PC-3 (cell line): ENCODE measurements around the gene PHF13. TPM values are rescaled to one million over a fixed set of nuclear protein-coding genes. Genes with fewer than 3 reads are reported as not detected.

Experiments used
- ATAC-seq: fragments of 200-7000 bp; cut with Tn5 transposase; 2 replicates; pipeline ENCODE4 v1.9.1; 2020; ENCODE audit warnings: mild to moderate bottlenecking, moderate library complexity
- BruUV-seq: library from RNA; stranded (reverse); fragments of 400-500 nt; replicated peaks from 2 replicates; lab custom pipeline; 2021; lab: Mats Ljungman, UMichigan
- CTCF ChIA-PET: fragments of 300-600 bp; sonication (Branson Sonifier 250); formaldehyde crosslinking; loops from one replicate; lab custom pipeline; 2022; ENCODE audit warnings: antibody characterized with exemption; lab: Charles Lee
- POLR2A ChIA-PET: fragments of 300-600 bp; sonication (Branson Sonifier 250); formaldehyde crosslinking; loops from one replicate; lab custom pipeline; 2022; ENCODE audit warnings: antibody characterized with exemption; ENCODE audit not compliant: unreplicated experiment; lab: Charles Lee
- DNase-seq: peaks from one replicate; pipeline ENCODE4 v3.0.0-alpha.2; 2015
- H2AFZ ChIP-seq: fragments of 300-600 bp; sonication (generic); 2 replicates; pipeline ENCODE4 v1.6.0; 2016; ENCODE audit warnings: antibody characterized with exemption, low read length
- H3F3A ChIP-seq: fragments of 300-600 bp; sonication (generic); one replicate; pipeline ENCODE4 v1.6.0; 2017; ENCODE audit warnings: antibody characterized with exemption, low read length, control low read depth, mild to moderate bottlenecking; ENCODE audit not compliant: unreplicated experiment
- H3K27ac ChIP-seq: fragments of 300-600 bp; sonication (generic); 2 replicates; pipeline ENCODE4 v1.5.1; 2016; ENCODE audit warnings: mild to moderate bottlenecking, low read length
- H3K27me3 ChIP-seq: fragments of 300-600 bp; sonication (generic); 2 replicates; pipeline ENCODE4 v1.6.1; 2016; ENCODE audit warnings: low read length, mixed read lengths
- H3K36me3 ChIP-seq: fragments of 300-600 bp; sonication (generic); 2 replicates; pipeline ENCODE4 v1.6.1; 2016; ENCODE audit warnings: low read depth, mixed run types, low read length, mixed read lengths
- H3K4me1 ChIP-seq: fragments of 300-600 bp; sonication (generic); 2 replicates; pipeline ENCODE4 v1.5.1; 2016; ENCODE audit warnings: low read length; ENCODE audit not compliant: insufficient read depth
- H3K4me2 ChIP-seq: fragments of 300-600 bp; sonication (generic); 2 replicates; pipeline ENCODE4 v1.6.0; 2016; ENCODE audit warnings: low read length
- H3K4me3 ChIP-seq: fragments of 300-600 bp; sonication (generic); 2 replicates; pipeline ENCODE4 v1.5.1; 2016; ENCODE audit warnings: mild to moderate bottlenecking, low read length, mixed read lengths
- H3K79me2 ChIP-seq: fragments of 300-600 bp; sonication (generic); 2 replicates; pipeline ENCODE4 v1.6.1; 2017; ENCODE audit warnings: low read length, mixed read lengths
- H3K9ac ChIP-seq: fragments of 300-600 bp; sonication (generic); 2 replicates; pipeline ENCODE4 v1.6.0; 2016; ENCODE audit warnings: mild to moderate bottlenecking, low read length
- H3K9me2 ChIP-seq: fragments of 300-600 bp; sonication (generic); replicated peaks from 2 replicates; pipeline ENCODE4 v1.6.1; 2016; ENCODE audit warnings: mixed run types, low read length, mixed read lengths
- H3K9me3 ChIP-seq: fragments of 300-600 bp; sonication (generic); 2 replicates; pipeline ENCODE4 v1.6.1; 2016; ENCODE audit warnings: low read length, mixed read lengths
- H4K20me1 ChIP-seq: fragments of 300-600 bp; sonication (generic); 2 replicates; pipeline ENCODE4 v1.6.1; 2016; ENCODE audit warnings: low read length, mixed read lengths
- CTCF ChIP-seq: fragments of 300-600 bp; sonication (generic); conservative IDR thresholded peaks from 2 replicates; pipeline ENCODE4 v1.5.1; 2017; ENCODE audit warnings: antibody characterized with exemption, low read depth, mild to moderate bottlenecking, low read length
- EZH2 ChIP-seq: fragments of 300-600 bp; sonication (generic); IDR thresholded peaks from one replicate; pipeline ENCODE4 v1.6.1; 2017; ENCODE audit warnings: antibody characterized with exemption, mild to moderate bottlenecking, low read length; ENCODE audit not compliant: unreplicated experiment
- EZH2phosphoT487 ChIP-seq: fragments of 300-600 bp; sonication (generic); IDR thresholded peaks from 2 replicates; pipeline ENCODE4 v1.6.1; 2018; ENCODE audit warnings: mild to moderate bottlenecking, antibody characterized with exemption, low read length, borderline replicate concordance
- intact Hi-C: fragments of 100-400 bp; cut with micrococcal nuclease; formaldehyde crosslinking; loops from 2 replicates; pipeline ENCODE4 v1.9.0; 2023
- total RNA-seq: library from RNA; depleted of rRNA; stranded (reverse); fragments of >200 nt; gene quantifications from 2 replicates; pipeline ENCODE4 v1.2.3, GENCODE V29; 2014

Gene PHF13
- total RNA-seq, 1 experiment from 2014 or later, result 13.2 TPM

GRCh38 chr1:6646499-6647148 is 33.1 kb downstream of the PHF13 start:
- H3K9me2 ChIP-seq, result no peaks in the 10 kb centered on the region
- ATAC-seq (peak; percentile 53), DNase-seq (peak; percentile 68)
- no peaks in the 10 kb centered on the region for H3F3A ChIP-seq
- no peak overlapping the region for H3K9ac ChIP-seq
- H3K36me3 ChIP-seq, result peaks cover 42% of the 10 kb centered on the region
- intact Hi-C loops, result loop anchor here (1.0 to 5.0 kb wide), 3 partner anchors 66 to 160 kb away; partner anchors contain the start of gene NOL9
- no peaks in the 10 kb centered on the region for H3K27me3 ChIP-seq
- no peak overlapping the region for H2AFZ ChIP-seq
- BruUV-seq, result TSS peak; percentile 21
- no peak overlapping the region for H3K27ac ChIP-seq
- TF ChIP-seq CTCF (peak; percentile 90), EZH2 (no peak)
- no peak overlapping the region for H3K4me3 ChIP-seq
- ChIA-PET POLR2A (interaction anchor here (0.7 kb wide), 1 partner anchor 44 kb away, joined by 12 read pairs; no protein-coding TSS in a partner anchor), CTCF (interaction anchor here (0.5 kb wide), 1 partner anchor 21 kb away, joined by 7 read pairs; no protein-coding TSS in a partner anchor)
- H3K79me2 ChIP-seq, result no peaks in the 10 kb centered on the region
- no peak overlapping the region for H3K4me2 ChIP-seq
- no peaks in the 10 kb centered on the region for H3K4me1 ChIP-seq
- H3K9me3 ChIP-seq, result no peaks in the 10 kb centered on the region
- no peaks in the 10 kb centered on the region for H4K20me1 ChIP-seq

GRCh38 chr1:6648556-6648955 is 35.0 kb downstream of the PHF13 start:
- Histone ChIP-seq H3K79me2 (no peaks in the 10 kb centered on the region), H3K9me2 (no peaks in the 10 kb centered on the region), H3K9ac (no peak overlapping the region), H3F3A (no peaks in the 10 kb centered on the region), H2AFZ (no peak overlapping the region), H3K27ac (no peak overlapping the region), H3K36me3 (peaks cover 50% of the 10 kb centered on the region), H4K20me1 (no peaks in the 10 kb centered on the region), H3K4me1 (no peaks in the 10 kb centered on the region), H3K4me2 (no peak overlapping the region), H3K27me3 (no peaks in the 10 kb centered on the region), H3K9me3 (no peaks in the 10 kb centered on the region), H3K4me3 (no peak overlapping the region)
- DNase-seq, result no peak
- CTCF ChIA-PET, result no interaction called here
- POLR2A ChIA-PET, result no interaction called here
- BruUV-seq, result no TSS peak
- no peak for ATAC-seq
- no peak for TF ChIP-seq CTCF
- no peak for TF ChIP-seq EZH2
- TF ChIP-seq EZH2phosphoT487, result no peak
- intact Hi-C loops, result loop anchor here (5.0 kb wide), 1 partner anchor 96 kb away; the partner anchor contains the start of gene NOL9

GRCh38 chr1:6651909-6652308 is 38.4 kb downstream of the PHF13 start:
- no peaks in the 10 kb centered on the region for H4K20me1 ChIP-seq
- H3K4me2 ChIP-seq, result no peak overlapping the region
- H3K27ac ChIP-seq, result no peak overlapping the region
- intact Hi-C loops, result no loop called here
- no TSS peak for BruUV-seq
- peaks cover 36% of the 10 kb centered on the region for H3K36me3 ChIP-seq
- no peaks in the 10 kb centered on the region for H3K79me2 ChIP-seq
- H3F3A ChIP-seq, result no peaks in the 10 kb centered on the region
- DNase-seq (no peak), ATAC-seq (no peak)
- H3K27me3 ChIP-seq, result no peaks in the 10 kb centered on the region
- POLR2A ChIA-PET, result no interaction called here
- TF ChIP-seq CTCF (no peak), EZH2 (no peak), EZH2phosphoT487 (no peak)
- CTCF ChIA-PET, result no interaction called here
- H3K9me3 ChIP-seq, result no peaks in the 10 kb centered on the region
- H3K9ac ChIP-seq, result no peak overlapping the region
- no peaks in the 10 kb centered on the region for H3K9me2 ChIP-seq
- H3K4me3 ChIP-seq, result no peak overlapping the region
- H2AFZ ChIP-seq, result no peak overlapping the region
- H3K4me1 ChIP-seq, result no peaks in the 10 kb centered on the region
